ENCODE measurements around the gene LEMD3. TPM values are rescaled to one million over a fixed set of nuclear protein-coding genes. Genes with fewer than 3 reads are reported as not detected.

The LEMD3 gene
- polyA plus RNA-seq, 1 donor (not counting 4 experiments of a cell fraction or from before 2014, with no cell fraction given): 21.8 TPM

GRCh38 chr12:65125975-65126374 is 43.4 kb upstream of the LEMD3 start:
- Histone ChIP-seq H3K4me1 (ENCODE audit: control insufficient read depth, extremely low read depth, insufficient read depth, low read length) (no peaks in the 10 kb centered on the region), H3K9me3 (ENCODE audit: control insufficient read depth, low read depth, low read length) (no peaks in the 10 kb centered on the region), H3K9ac (ENCODE audit: control insufficient read depth, extremely low read depth, insufficient read depth, low read length) (no peak overlapping the region), H3K9me1 (ENCODE audit: control insufficient read depth, extremely low read depth, insufficient read depth, low read length) (no peaks in the 10 kb centered on the region), H3K79me2 (ENCODE audit: control insufficient read depth, insufficient read depth, low read length) (no peaks in the 10 kb centered on the region), H2AFZ (ENCODE audit: control insufficient read depth, low read length) (no peak overlapping the region), H3K27me3 (ENCODE audit: control insufficient read depth, extremely low read depth, insufficient read depth, low read length) (peaks cover 35% of the 10 kb centered on the region), H3K4me2 (ENCODE audit: control insufficient read depth, extremely low read depth, insufficient read depth, low read depth, low read length) (no peak overlapping the region), H3K36me3 (ENCODE audit: control insufficient read depth in 2 of 2, extremely low read depth in 1 of 2, insufficient read depth in 2 of 2, low read length in 2 of 2) (no peaks in the 10 kb centered on the region), H3K27ac (ENCODE audit: control insufficient read depth, insufficient read depth, low read length) (no peak overlapping the region), H4K20me1 (ENCODE audit: control insufficient read depth, extremely low read depth, insufficient read depth, low read length) (no peaks in the 10 kb centered on the region), H3K4me3 (ENCODE audit: control insufficient read depth in 2 of 3, extremely low read depth in 1 of 3, insufficient read depth in 2 of 3, low read depth in 1 of 3, low read length in 3 of 3) (no peak overlapping the region)
- FAIRE-seq (no peak), DNase-seq (ENCODE audit: low read depth, low spot score) (no peak)
- no peak for TF ChIP-seq EZH2 (IDR thresholded peaks at IDR 0.05; ENCODE audit: low read length)
- no peak for TF ChIP-seq CTCF (optimal IDR thresholded peaks at IDR 0.05 in 1 of 3, IDR thresholded peaks at IDR 0.05 in 1 of 3, conservative IDR thresholded peaks at IDR 0.05 in 1 of 3; ENCODE audit: extremely low read depth in 1 of 3, insufficient read depth in 2 of 3, low read length in 3 of 3)
- dilution Hi-C loops (cut with MboI; ENCODE audit: extremely low pct_ligation_motif_present, low sequenced_read_pairs): no loop called here

GRCh38 chr12:65126482-65126881 is 42.9 kb upstream of the LEMD3 start:
- TF ChIP-seq CTCF (optimal IDR thresholded peaks at IDR 0.05 in 1 of 3, IDR thresholded peaks at IDR 0.05 in 1 of 3, conservative IDR thresholded peaks at IDR 0.05 in 1 of 3; ENCODE audit: extremely low read depth in 1 of 3, insufficient read depth in 2 of 3, low read length in 3 of 3) (no peak), EZH2 (IDR thresholded peaks at IDR 0.05; ENCODE audit: low read length) (no peak)
- dilution Hi-C loops (cut with MboI; ENCODE audit: extremely low pct_ligation_motif_present, low sequenced_read_pairs): no loop called here

More at GRCh38 chr12:65126482-65126881, 42.9 kb upstream of the LEMD3 start:
- H3K9ac ChIP-seq (ENCODE audit: control insufficient read depth, extremely low read depth, insufficient read depth, low read length): no peak overlapping the region
- no peaks in the 10 kb centered on the region for H3K4me1 ChIP-seq (ENCODE audit: control insufficient read depth, extremely low read depth, insufficient read depth, low read length)
- no peaks in the 10 kb centered on the region for H3K79me2 ChIP-seq (ENCODE audit: control insufficient read depth, insufficient read depth, low read length)
- no peak overlapping the region for H3K4me2 ChIP-seq (ENCODE audit: control insufficient read depth, extremely low read depth, insufficient read depth, low read depth, low read length)
- H3K27me3 ChIP-seq (ENCODE audit: control insufficient read depth, extremely low read depth, insufficient read depth, low read length): peaks cover 30% of the 10 kb centered on the region
- H3K4me3 ChIP-seq (ENCODE audit: control insufficient read depth in 2 of 3, extremely low read depth in 1 of 3, insufficient read depth in 2 of 3, low read depth in 1 of 3, low read length in 3 of 3): no peak overlapping the region
- no peaks in the 10 kb centered on the region for H3K36me3 ChIP-seq (ENCODE audit: control insufficient read depth in 2 of 2, extremely low read depth in 1 of 2, insufficient read depth in 2 of 2, low read length in 2 of 2)
- H3K9me3 ChIP-seq (ENCODE audit: control insufficient read depth, low read depth, low read length): no peaks in the 10 kb centered on the region
- no peak for FAIRE-seq
- no peak overlapping the region for H2AFZ ChIP-seq (ENCODE audit: control insufficient read depth, low read length)
- no peak for DNase-seq (ENCODE audit: low read depth, low spot score)
- no peaks in the 10 kb centered on the region for H3K9me1 ChIP-seq (ENCODE audit: control insufficient read depth, extremely low read depth, insufficient read depth, low read length)
- no peaks in the 10 kb centered on the region for H4K20me1 ChIP-seq (ENCODE audit: control insufficient read depth, extremely low read depth, insufficient read depth, low read length)
- H3K27ac ChIP-seq (ENCODE audit: control insufficient read depth, insufficient read depth, low read length): no peak overlapping the region
